Right ventricle myocardium superior (tissue), 1 donor: ENCODE data around the gene CAMK1D. TPM values are rescaled to one million over a fixed set of nuclear protein-coding genes. Genes with fewer than 3 reads are reported as not detected.

Source experiments
- ATAC-seq: fragments of 200-7000 bp; cut with Tn5 transposase; one replicate; pipeline ENCODE4 v1.9.1; 2020; ENCODE audit warnings: mild to moderate bottlenecking; ENCODE audit not compliant: poor library complexity
- DNase-seq: peaks from one replicate; pipeline ENCODE4 v3.0.0-alpha.2; 2020
- intact Hi-C: fragments of 100-400 bp; cut with DNase I; formaldehyde crosslinking; loops from one replicate; pipeline ENCODE4 v1.11.2; 2022
- total RNA-seq: library from RNA; stranded (reverse); fragmentation: NEBNext Ultra II Directional; extraction: Animal tissue kit (Norgen Biotek cat#: 25700); gene quantifications from one replicate; pipeline ENCODE4 v1.2.1, GENCODE V29; 2021
- donor health status: DM: no; HTN: yes; CAD: no; lungs with severe emphysema.

Gene CAMK1D
- total RNA-seq, 1 donor from 2014 or later = 6.5 TPM

GRCh38 chr10:12665501-12665900 lies 316.2 kb downstream of the CAMK1D start:
- no peak for ATAC-seq
- DNase-seq = no peak
- intact Hi-C loops = no loop called here

- no peak for ATAC-seq
- DNase-seq = no peak
- intact Hi-C loops = no loop called here
Measured at GRCh38 chr10:12667052-12667451, 317.7 kb downstream of the CAMK1D start.

DNA sequence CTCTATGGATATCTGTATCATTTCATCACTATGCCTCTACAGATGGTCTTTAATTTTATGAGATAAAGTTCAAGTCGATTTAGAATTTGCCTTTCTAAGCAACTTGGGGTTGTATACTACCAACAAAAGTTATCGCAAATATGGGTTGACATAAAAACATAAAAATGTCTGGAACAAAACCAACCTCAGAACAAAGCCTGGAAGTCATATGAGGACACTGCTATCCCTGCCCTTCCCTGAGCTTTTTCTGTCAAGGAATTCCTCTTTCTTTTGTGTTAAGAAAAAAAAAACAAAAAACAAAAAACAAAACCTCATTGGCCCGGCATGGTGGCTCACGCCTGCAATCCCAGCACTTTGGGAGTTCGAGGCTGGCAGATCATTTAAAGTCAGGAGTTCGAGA lies 319.3 kb downstream of the CAMK1D start:
- no peak for DNase-seq
- no peak for ATAC-seq
- intact Hi-C loops = no loop called here

GRCh38 chr10:12670004-12670403 lies 320.7 kb downstream of the CAMK1D start:
- ATAC-seq = no peak
- DNase-seq = no peak
- intact Hi-C loops = no loop called here

DNA sequence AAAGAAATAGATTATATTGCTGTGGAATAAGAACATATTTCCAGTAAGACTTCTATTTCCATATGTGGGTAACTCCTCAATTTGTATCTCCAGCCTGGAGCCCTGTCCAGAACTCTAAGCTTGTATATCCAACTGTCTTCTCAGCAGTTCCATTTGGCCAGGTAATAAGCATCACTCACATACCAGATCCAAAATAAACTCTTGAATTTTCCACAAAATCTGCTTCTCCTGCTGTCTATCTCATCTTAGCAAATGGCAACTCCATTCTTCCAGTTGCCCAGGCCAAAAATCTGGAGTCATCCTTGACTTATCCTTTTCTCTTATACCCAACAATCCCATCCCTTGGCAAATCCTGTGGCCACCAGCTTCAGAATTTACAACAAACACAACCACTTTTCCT lies 325.8 kb downstream of the CAMK1D start:
- DNase-seq (no peak), ATAC-seq (no peak)
- intact Hi-C loops = no loop called here

- ATAC-seq (no peak), DNase-seq (no peak)
- intact Hi-C loops = no loop called here
Measured at GRCh38 chr10:12679636-12680035, 330.3 kb downstream of the CAMK1D start.

DNA sequence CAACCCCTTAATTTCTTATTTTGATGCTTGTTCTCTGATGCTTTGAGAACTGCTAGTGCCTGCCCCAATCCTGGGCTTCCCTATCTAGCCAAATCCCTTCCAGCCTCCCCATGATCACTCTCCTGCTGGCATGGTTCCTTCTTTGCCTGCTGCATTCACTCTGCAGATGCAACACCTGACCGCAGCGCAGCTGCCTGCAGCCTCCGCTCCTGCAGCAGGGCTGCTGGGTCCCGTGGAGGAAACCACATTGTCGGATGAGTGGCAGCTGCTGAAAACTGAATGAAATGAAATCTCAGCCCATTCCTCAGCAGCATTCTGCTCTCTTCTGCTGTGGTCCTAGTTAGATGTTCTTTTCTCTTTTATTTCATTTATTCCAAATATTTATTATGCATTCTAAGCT lies 331.9 kb downstream of the CAMK1D start:
- intact Hi-C loops = no loop called here
- DNase-seq (no peak), ATAC-seq (no peak)

GRCh38 chr10:12684784-12685183 lies 335.4 kb downstream of the CAMK1D start:
- intact Hi-C loops = no loop called here
- ATAC-seq = no peak
- no peak for DNase-seq

GRCh38 chr10:12685261-12686058 lies 336.1 kb downstream of the CAMK1D start:
- DNase-seq (no peak), ATAC-seq (no peak)
- intact Hi-C loops = no loop called here

DNA sequence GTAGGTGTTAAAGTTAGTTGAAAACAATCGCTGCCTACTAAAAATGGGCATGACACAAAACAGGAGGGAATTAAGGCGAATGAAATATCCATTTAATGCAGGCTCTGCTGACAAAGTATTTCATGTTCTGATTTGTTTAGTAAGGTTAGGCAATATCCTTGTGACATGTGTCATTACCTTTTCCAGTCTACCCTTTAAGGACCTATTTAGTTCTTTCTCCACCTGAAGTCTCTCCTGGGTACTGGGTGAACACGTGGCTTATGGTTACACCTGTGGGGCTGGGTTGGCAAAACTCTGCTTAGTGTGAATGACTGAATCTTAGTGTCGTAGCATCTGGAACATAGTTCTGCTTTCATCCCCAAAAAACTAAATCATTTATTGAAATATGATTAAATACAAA lies 338.6 kb downstream of the CAMK1D start:
- intact Hi-C loops = no loop called here
- ATAC-seq (no peak), DNase-seq (no peak)

GRCh38 chr10:12689893-12690292 lies 340.5 kb downstream of the CAMK1D start:
- intact Hi-C loops = no loop called here
- ATAC-seq (no peak), DNase-seq (no peak)

DNA sequence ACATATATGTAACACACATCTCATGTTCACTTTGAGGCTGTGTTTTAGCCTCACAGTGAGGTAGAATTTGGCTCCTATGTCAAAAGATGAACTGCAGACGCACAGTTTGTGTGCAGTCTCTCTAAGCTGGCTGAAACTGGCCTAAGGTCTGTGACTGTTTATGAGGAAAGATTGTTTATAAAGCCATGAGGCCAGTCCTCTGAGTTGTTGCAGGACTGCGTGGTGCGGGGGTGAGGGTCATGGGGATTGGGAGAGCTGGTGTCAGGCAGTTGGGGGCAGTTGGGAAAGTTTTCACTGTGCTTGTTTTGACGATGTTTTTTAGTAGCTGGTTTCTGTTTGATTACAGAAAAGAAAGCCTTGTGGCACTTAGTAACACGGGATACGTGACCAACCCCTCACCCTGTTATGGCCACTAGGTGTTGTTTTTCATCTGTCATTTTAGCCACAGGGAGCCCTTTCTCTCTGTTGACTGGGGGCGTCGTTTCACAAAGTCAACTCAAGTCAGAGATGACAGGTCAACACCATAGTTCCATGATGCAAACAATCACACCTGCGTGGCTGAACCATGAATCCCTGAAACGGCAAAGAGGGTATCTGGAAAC lies 341.3 kb downstream of the CAMK1D start:
- intact Hi-C loops = no loop called here
- ATAC-seq (no peak), DNase-seq (no peak)

DNA sequence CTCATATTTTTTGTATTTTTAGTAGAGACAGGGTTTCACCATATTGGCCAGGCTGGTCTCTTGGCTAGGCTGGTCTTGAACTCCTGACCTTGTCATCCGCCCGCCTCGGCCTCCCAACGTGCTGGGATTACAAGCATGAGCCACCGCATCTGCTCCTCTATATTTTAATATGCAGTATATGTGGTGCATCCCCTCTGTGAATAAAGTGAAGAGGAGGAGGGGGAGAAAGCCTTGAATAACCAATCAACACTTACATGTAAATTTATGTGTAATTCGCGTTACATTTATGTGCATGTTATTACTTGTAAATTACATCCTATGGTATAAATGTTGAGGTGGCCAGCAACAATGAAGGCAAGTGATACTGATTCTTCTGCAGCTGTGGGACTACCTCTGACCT lies 342.2 kb downstream of the CAMK1D start:
- intact Hi-C loops = no loop called here
- ATAC-seq = no peak
- no peak for DNase-seq

GRCh38 chr10:12697764-12698163 lies 348.4 kb downstream of the CAMK1D start:
- peak; percentile 36 for ATAC-seq

DNA sequence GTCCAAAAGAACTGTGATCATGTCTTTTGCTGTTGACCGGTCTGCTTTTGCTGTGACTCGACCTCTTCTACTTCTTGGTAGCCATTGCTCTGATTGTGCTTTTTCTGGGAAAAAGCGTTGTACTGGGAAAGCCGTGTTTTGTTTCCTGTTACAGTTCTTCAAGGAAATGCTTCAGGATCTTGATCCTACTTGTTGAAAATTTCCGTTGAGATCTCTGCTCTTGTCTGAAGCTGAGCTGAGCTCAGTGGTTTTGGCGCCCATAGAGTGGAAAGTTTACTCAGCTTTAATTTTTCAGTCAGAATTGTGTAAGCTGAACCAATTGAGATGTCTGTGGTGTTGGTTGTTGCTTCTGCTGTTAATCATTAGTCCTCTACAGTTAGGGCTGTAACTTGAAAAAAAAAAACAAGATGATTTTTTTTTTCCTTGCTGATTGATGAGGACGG lies 349.9 kb downstream of the CAMK1D start:
- DNase-seq = no peak
- intact Hi-C loops = no loop called here

More at GRCh38 chr10:12697764-12698163, 348.4 kb downstream of the CAMK1D start:
- intact Hi-C loops = no loop called here
- no peak for DNase-seq

DNA sequence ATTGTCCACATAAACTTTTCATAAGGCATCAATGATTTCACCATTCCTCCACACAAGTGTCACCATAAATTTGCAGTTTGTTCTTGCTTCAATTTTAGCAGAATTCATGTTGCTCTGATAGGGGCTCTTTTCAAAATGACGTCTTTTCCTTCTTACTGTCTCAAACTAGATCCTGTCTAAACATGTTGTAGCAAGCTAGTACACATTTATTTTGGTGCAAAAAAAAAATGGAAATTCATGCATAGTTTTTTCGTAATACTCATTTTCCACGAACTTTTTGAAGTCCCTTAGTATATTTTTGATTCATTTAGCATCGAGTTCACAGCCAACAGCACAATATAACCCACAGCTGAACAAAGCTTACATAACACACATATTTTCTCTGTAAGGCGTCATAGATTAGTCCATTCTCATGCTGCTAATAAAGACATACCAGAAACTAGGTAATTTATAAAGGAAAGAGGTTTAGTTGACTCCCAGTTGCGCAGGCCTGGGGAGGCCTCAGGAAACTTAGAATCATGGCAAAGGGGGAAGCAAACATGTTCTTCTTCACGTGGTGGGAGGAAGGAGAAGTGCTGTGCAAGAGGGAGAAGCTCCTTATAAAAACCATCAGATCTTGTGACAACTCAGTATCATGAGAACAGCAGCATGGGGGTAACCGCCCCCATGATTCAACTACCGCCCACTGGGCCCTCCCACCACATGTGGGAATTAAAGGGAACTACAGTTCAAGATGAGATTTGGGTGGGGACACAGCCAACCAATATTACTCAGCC lies 350.6 kb downstream of the CAMK1D start:
- DNase-seq (no peak), ATAC-seq (no peak)
- intact Hi-C loops = no loop called here

More for the DNA sequence above, 349.9 kb downstream of the CAMK1D start:
- peak; percentile 48 for ATAC-seq

GRCh38 chr10:12700557-12700874 lies 351.2 kb downstream of the CAMK1D start:
- intact Hi-C loops = no loop called here
- ATAC-seq = no peak

DNA sequence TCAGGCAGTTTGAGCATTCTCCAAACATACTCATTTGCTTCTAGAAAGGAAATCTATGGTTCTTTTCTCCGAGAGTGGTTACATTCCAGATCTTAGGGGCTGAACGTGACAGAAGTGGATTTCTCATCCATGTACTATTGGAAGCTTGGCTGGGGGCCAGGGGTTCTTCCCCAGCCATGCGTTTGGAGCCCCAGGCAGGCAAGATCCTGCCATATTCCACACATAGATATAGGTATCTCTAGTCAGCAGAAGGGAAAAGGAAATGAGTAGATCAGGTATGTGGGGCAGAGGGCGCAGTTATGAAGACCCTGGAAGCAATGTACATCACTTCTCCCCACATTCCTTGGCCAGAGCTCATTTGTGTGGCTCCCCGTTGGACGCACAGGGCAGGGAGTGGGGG lies 352.3 kb downstream of the CAMK1D start:
- no peak for ATAC-seq
- intact Hi-C loops = no loop called here
- no peak for DNase-seq

More at GRCh38 chr10:12700557-12700874, 351.2 kb downstream of the CAMK1D start:
- no peak for DNase-seq

DNA sequence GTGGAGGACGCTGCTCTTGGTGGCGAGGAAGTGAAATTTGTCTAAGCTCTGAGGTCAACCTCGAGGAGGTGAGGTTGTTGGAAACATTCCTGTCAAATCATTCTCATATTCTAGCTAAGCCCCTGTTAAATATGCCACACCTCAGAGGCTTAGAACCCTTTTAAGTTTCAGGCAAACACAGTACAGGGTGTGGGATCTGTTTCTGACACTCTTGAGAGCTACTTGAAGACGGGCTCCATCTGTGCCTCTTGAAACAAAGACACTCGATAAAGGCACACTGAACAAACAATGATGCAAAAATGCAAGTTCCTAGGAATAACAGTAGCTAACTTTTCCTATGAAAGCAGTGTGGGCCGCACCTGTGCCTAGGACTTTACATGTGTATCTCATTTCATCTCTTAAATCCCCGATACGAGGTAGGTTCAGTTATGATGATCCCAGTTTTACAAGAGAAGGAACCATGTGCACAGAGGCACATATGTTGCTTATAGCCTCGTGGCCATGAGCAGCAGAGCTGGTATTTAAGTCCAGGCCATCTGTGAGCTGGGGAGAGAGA lies 352.9 kb downstream of the CAMK1D start:
- ATAC-seq (no peak), DNase-seq (no peak)
- intact Hi-C loops = no loop called here
